HepG2 (cell line): Measurements from ENCODE around the gene CTNNBIP1. TPM values are rescaled to one million over a fixed set of nuclear protein-coding genes. Genes with fewer than 3 reads are reported as not detected.

Experiments used
- ATAC-seq: fragments of 200-7000 bp; cut with Tn5 transposase; 3 replicates; pipeline ENCODE4 v1.9.1; 2020; ENCODE audit warnings: mild to moderate bottlenecking, moderate library complexity
- BruUV-seq: library from RNA; stranded (reverse); fragments of 400-500 nt; replicated peaks from 2 replicates; lab custom pipeline; 2021; lab: Mats Ljungman, UMichigan
- CTCF ChIA-PET: fragments of 300-600 bp; formaldehyde crosslinking; extraction: SDS; loops from one replicate; lab custom pipeline; 2021; ENCODE audit warnings: low total read pairs, inconsistent platforms, low intra/inter-chr PET ratio; lab: Yijun Ruan, JAX
- POLR2A ChIA-PET: fragments of 350-600 bp; sonication (Branson Sonifier 250); formaldehyde crosslinking; loops from one replicate; lab custom pipeline; 2020; ENCODE audit warnings: antibody characterized with exemption, inconsistent platforms; lab: Yijun Ruan, JAX
- DNase-seq: peaks from one replicate; pipeline ENCODE4 v3.0.0-alpha.2; 2015; ENCODE audit warnings: low spot score
- FAIRE-seq: peaks from 3 replicates; lab custom pipeline; 2011; peaks lifted over from hg19 to GRCh38; lab: Jason Lieb, UNC
- H2AFZ ChIP-seq: one replicate; pipeline ENCODE4 v1.6.1; 2011; ENCODE audit warnings: low read length, inconsistent platforms
- H3K27ac ChIP-seq: fragments of 300-600 bp; 3 replicates; pipeline ENCODE4 v1.8.0; 2011; ENCODE audit warnings: mixed run types, mild to moderate bottlenecking, mixed read lengths, low read length, inconsistent platforms; ENCODE audit not compliant: insufficient read depth; ENCODE audit errors: extremely low read length
- H3K27me3 ChIP-seq, 2 experiments: fragments of 200-600 bp in 1 of 2; 2 replicates in 1 of 2; 3 replicates in 1 of 2; pipeline versions ENCODE4 v1.6.0 to v1.8.0; 2011; ENCODE audit warnings: low read length in 2 of 2, mild to moderate bottlenecking in 2 of 2, moderate library complexity in 2 of 2, inconsistent platforms in 1 of 2; ENCODE audit not compliant: insufficient read depth in 2 of 2, control insufficient read depth in 1 of 2
- H3K36me3 ChIP-seq, 2 experiments: fragments of 200-600 bp in 1 of 2; replicated peaks in 1 of 2; 2 replicates in 1 of 2; 3 replicates in 1 of 2; pipeline versions ENCODE4 v1.5.1 to v1.8.0; 2011; ENCODE audit warnings: low read length in 2 of 2, inconsistent platforms in 1 of 2; ENCODE audit not compliant: insufficient read depth in 2 of 2, control insufficient read depth in 1 of 2
- H3K4me1 ChIP-seq: 2 replicates; pipeline ENCODE4 v1.5.1; 2012; ENCODE audit warnings: low read length, inconsistent platforms; ENCODE audit not compliant: insufficient read depth
- H3K4me2 ChIP-seq: 2 replicates; pipeline ENCODE4 v1.6.0; 2011; ENCODE audit warnings: low read depth, low read length, inconsistent platforms
- H3K4me3 ChIP-seq, 3 experiments: fragments of 200-600 bp in 1 of 3; sonication (generic), shearing (Covaris generic) in 1 of 3; replicated peaks in 1 of 3; 2 replicates each; pipeline ENCODE4 v1.5.1; 2011 to 2016; ENCODE audit warnings: low read length in 3 of 3, inconsistent platforms in 2 of 3, low read depth in 2 of 3, mild to moderate bottlenecking in 2 of 3, control low read depth in 1 of 3, mixed read lengths in 1 of 3; ENCODE audit not compliant: insufficient read depth in 1 of 3
- H3K79me2 ChIP-seq: one replicate; pipeline ENCODE4 v1.6.1; 2011; ENCODE audit warnings: low read length, inconsistent platforms; ENCODE audit not compliant: insufficient read depth
- H3K9ac ChIP-seq: 2 replicates; pipeline ENCODE4 v1.6.0; 2011; ENCODE audit warnings: mild to moderate bottlenecking, low read depth, low read length, inconsistent platforms; ENCODE audit not compliant: insufficient read depth
- H3K9me3 ChIP-seq: 2 replicates; pipeline ENCODE4 v1.5.1; 2012; ENCODE audit warnings: mild to moderate bottlenecking, low read length
- H4K20me1 ChIP-seq: 2 replicates; pipeline ENCODE4 v1.6.0; 2011; ENCODE audit warnings: inconsistent platforms, mild to moderate bottlenecking, low read length, moderate library complexity; ENCODE audit not compliant: insufficient read depth
- CREB1 ChIP-seq, 2 experiments: fragments of 450-650 bp in 1 of 2; IDR thresholded peaks; 2 replicates each; pipeline ENCODE4 v1.6.1; 2016 to 2017; ENCODE audit warnings: control low read depth in 1 of 2, mild to moderate bottlenecking in 1 of 2, missing compliant biosample characterization in 1 of 2, missing genetic modification characterization in 1 of 2
- GATAD1 ChIP-seq: IDR thresholded peaks from 2 replicates; pipeline ENCODE4 v1.6.1; 2016; ENCODE audit warnings: missing genetic modification reagents, missing compliant biosample characterization
- MAFF ChIP-seq: IDR thresholded peaks from 2 replicates; pipeline ENCODE4 v1.6.1; 2011; ENCODE audit warnings: low read depth, low read length, improper control_type of control experiment
- MIER3 ChIP-seq: IDR thresholded peaks from 2 replicates; pipeline ENCODE4 v1.6.1; 2016; ENCODE audit warnings: missing compliant biosample characterization, borderline replicate concordance
- SMAD9 ChIP-seq: sonication (generic); formaldehyde crosslinking; IDR thresholded peaks from 2 replicates; pipeline ENCODE4 v1.5.1; 2020; ENCODE audit warnings: mild to moderate bottlenecking, missing genetic modification reagents
- ZNF230 ChIP-seq: sonication (generic); formaldehyde crosslinking; IDR thresholded peaks from 2 replicates; pipeline ENCODE4 v1.4.0; 2020; ENCODE audit warnings: mild to moderate bottlenecking, missing genetic modification reagents
- ZNF256 ChIP-seq: sonication (generic); formaldehyde crosslinking; conservative IDR thresholded peaks from 2 replicates; pipeline ENCODE4 v1.4.0; 2020; ENCODE audit warnings: missing genetic modification reagents
- ZNF282 ChIP-seq: fragments of 450-650 bp; IDR thresholded peaks from 2 replicates; pipeline ENCODE4 v1.6.1; 2018; ENCODE audit not compliant: partially characterized antibody
- ZNF34 ChIP-seq: sonication (generic); formaldehyde crosslinking; IDR thresholded peaks from 2 replicates; pipeline ENCODE4 v1.4.0; 2020; ENCODE audit warnings: mild to moderate bottlenecking, missing genetic modification reagents, borderline replicate concordance
- ZNF350 ChIP-seq: sonication (generic); formaldehyde crosslinking; IDR thresholded peaks from 2 replicates; pipeline ENCODE4 v1.4.0; 2020; ENCODE audit warnings: mild to moderate bottlenecking, low read depth, missing genetic modification reagents, borderline replicate concordance
- WGBS: methylation state at CpG from one replicate; pipeline ENCODE4 v1.1.6; 2017; ENCODE audit warnings: low lambda C conversion rate; 5-methylcytosine and 5-hydroxymethylcytosine counted together
- in situ Hi-C: cut with HindIII; loops from 2 replicates; pipeline ENCODE4 v1.10.0; 2017; ENCODE audit warnings: low pct_unique_long_range_greater_than_20kb; ENCODE audit not compliant: extremely low pct_ligation_motif_present
- intact Hi-C: fragments of 100-400 bp; cut with micrococcal nuclease; formaldehyde crosslinking; loops from one replicate; pipeline ENCODE4 v1.10.0; 2022; ENCODE audit not compliant: unreplicated experiment
- polyA plus RNA-seq, 8 experiments: library from polyadenylated mRNA; depleted of rRNA in 3 of 8; stranded (reverse) in 7 of 8; unstranded in 1 of 8; fragments of >200 nt; fragmentation: Illumina TruSeq in 4 of 8; extraction: Trizol in 4 of 8; gene quantifications; 2 replicates each; pipeline versions ENCODE4 v1.2.1 to v1.2.3, GENCODE V29; 2011 to 2016; ENCODE audit warnings: low read depth in 4 of 8, missing spikeins in 1 of 8, mixed read lengths in 1 of 8; ENCODE audit not compliant: insufficient read depth in 1 of 8
- total RNA-seq, 5 experiments: library from RNA; depleted of rRNA; stranded (reverse); fragments of >200 nt; fragmentation: Illumina TruSeq; extraction: Trizol; gene quantifications; 2 replicates each; pipeline ENCODE4 v1.2.3, GENCODE V29; 2016; ENCODE audit warnings: low read depth in 1 of 5
- TF ChIP-seq, protein P1 (sequence below): sonication (generic); formaldehyde crosslinking; IDR thresholded peaks from 2 replicates; pipeline ENCODE4 v1.5.0; 2020; ENCODE audit warnings: mild to moderate bottlenecking, missing genetic modification reagents
- TF ChIP-seq, protein P2 (sequence below): sonication (generic); formaldehyde crosslinking; IDR thresholded peaks from 2 replicates; pipeline ENCODE4 v1.9.0; 2021; ENCODE audit warnings: missing genetic modification reagents, borderline replicate concordance
- TF ChIP-seq, protein P3 (sequence below): sonication (generic); formaldehyde crosslinking; IDR thresholded peaks from 2 replicates; pipeline ENCODE4 v1.5.0; 2020; ENCODE audit warnings: missing genetic modification reagents
- TF ChIP-seq, protein P4 (sequence below): sonication (generic); formaldehyde crosslinking; IDR thresholded peaks from 2 replicates; pipeline ENCODE4 v1.4.0; 2020; ENCODE audit warnings: mild to moderate bottlenecking, missing genetic modification reagents
- TF ChIP-seq, protein P5 (sequence below): sonication (generic); formaldehyde crosslinking; IDR thresholded peaks from 2 replicates; pipeline ENCODE4 v1.5.1; 2020; ENCODE audit warnings: mild to moderate bottlenecking, moderate library complexity, missing genetic modification reagents
- TF ChIP-seq, protein P6 (sequence below): sonication (generic); IDR thresholded peaks from 2 replicates; pipeline ENCODE4 v1.6.1; 2016; ENCODE audit warnings: low read depth, borderline replicate concordance

The CTNNBIP1 gene
- total and polyA plus RNA-seq, 2 of the 13 experiments (the other 11 are each of a cell fraction or from before 2014, with no cell fraction given), result 71.7 to 83.0 TPM

DNA sequence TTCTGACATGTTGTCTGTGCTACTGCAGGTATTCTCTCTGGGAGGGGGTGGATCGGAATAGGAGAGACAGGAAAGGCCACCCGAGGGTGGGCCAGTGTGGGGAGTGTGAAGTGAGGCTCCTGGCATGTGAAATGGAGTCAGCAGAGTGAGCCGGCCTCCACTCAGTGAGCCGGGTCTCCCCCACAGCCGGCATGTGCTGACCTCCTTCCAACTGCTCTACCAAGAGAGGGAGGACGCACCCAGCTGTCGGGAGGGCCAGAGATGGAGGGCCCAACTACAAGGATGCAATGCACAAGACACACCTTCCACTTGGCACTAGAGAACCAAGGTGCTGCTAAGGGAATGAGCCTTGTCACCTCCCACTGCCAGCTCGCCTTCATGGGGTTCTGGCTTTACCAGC, 58.1 kb downstream of the CTNNBIP1 start:
- BruUV-seq, result no TSS peak
- H3K36me3 ChIP-seq, result peaks cover 11 to 40% of the 10 kb centered on the region in 2 experiments; a peak in 4 of 5 replicates
- H2AFZ ChIP-seq, result no peak overlapping the region
- no peak for ATAC-seq
- POLR2A ChIA-PET, result no interaction called here
- no peak overlapping the region for H3K4me3 ChIP-seq
- 0 out of 2 replicates have a peak, but pooled peaks cover 3% of the 10 kb centered on the region for H3K9me3 ChIP-seq
- H3K4me2 ChIP-seq, result no peak overlapping the region
- no peak overlapping the region for H3K27ac ChIP-seq
- 0 out of 2 replicates have a peak, but pooled peaks cover 3% of the 10 kb centered on the region for H4K20me1 ChIP-seq
- no peak overlapping the region for H3K9ac ChIP-seq
- CTCF ChIA-PET, result no interaction called here
- 92% methylated on average over 7 of the region's 8 CpGs for WGBS
- no peaks in the 10 kb centered on the region for H3K27me3 ChIP-seq
- no peak for FAIRE-seq
- DNase-seq, result no peak
- peaks cover 6% of the 10 kb centered on the region; the same call in 1 of the 2 replicates for H3K4me1 ChIP-seq
- TF ChIP-seq ZNF256 (CRISPR knock-in tag), result no peak
- TF ChIP-seq GATAD1 (CRISPR knock-in tag), result no peak
- TF ChIP-seq, protein P1, sequence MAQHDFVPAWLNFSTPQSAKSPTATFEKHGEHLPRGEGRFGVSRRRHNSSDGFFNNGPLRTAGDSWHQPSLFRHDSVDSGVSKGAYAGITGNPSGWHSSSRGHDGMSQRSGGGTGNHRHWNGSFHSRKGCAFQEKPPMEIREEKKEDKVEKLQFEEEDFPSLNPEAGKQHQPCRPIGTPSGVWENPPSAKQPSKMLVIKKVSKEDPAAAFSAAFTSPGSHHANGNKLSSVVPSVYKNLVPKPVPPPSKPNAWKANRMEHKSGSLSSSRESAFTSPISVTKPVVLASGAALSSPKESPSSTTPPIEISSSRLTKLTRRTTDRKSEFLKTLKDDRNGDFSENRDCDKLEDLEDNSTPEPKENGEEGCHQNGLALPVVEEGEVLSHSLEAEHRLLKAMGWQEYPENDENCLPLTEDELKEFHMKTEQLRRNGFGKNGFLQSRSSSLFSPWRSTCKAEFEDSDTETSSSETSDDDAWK (CRISPR knock-in tag), result no peak
- TF ChIP-seq ZNF350 (CRISPR knock-in tag), result no peak
- no peak for TF ChIP-seq ZNF230 (CRISPR knock-in tag)
- no peak for TF ChIP-seq CREB1 (IDR thresholded peaks at IDR 0.05)
- TF ChIP-seq CREB1 (CRISPR knock-in tag; IDR thresholded peaks at IDR 0.05), result no peak
- TF ChIP-seq, protein P2, sequence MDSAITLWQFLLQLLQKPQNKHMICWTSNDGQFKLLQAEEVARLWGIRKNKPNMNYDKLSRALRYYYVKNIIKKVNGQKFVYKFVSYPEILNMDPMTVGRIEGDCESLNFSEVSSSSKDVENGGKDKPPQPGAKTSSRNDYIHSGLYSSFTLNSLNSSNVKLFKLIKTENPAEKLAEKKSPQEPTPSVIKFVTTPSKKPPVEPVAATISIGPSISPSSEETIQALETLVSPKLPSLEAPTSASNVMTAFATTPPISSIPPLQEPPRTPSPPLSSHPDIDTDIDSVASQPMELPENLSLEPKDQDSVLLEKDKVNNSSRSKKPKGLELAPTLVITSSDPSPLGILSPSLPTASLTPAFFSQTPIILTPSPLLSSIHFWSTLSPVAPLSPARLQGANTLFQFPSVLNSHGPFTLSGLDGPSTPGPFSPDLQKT (CRISPR knock-in tag), result no peak
- no peak for TF ChIP-seq MAFF
- no peak for TF ChIP-seq SMAD9
- TF ChIP-seq, protein P3, sequence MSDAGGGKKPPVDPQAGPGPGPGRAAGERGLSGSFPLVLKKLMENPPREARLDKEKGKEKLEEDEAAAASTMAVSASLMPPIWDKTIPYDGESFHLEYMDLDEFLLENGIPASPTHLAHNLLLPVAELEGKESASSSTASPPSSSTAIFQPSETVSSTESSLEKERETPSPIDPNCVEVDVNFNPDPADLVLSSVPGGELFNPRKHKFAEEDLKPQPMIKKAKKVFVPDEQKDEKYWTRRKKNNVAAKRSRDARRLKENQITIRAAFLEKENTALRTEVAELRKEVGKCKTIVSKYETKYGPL (CRISPR knock-in tag), result no peak
- TF ChIP-seq, protein P4, sequence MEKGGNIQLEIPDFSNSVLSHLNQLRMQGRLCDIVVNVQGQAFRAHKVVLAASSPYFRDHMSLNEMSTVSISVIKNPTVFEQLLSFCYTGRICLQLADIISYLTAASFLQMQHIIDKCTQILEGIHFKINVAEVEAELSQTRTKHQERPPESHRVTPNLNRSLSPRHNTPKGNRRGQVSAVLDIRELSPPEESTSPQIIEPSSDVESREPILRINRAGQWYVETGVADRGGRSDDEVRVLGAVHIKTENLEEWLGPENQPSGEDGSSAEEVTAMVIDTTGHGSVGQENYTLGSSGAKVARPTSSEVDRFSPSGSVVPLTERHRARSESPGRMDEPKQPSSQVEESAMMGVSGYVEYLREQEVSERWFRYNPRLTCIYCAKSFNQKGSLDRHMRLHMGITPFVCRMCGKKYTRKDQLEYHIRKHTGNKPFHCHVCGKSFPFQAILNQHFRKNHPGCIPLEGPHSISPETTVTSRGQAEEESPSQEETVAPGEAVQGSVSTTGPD, result no peak
- no peak for TF ChIP-seq ZNF282
- TF ChIP-seq, protein P5, sequence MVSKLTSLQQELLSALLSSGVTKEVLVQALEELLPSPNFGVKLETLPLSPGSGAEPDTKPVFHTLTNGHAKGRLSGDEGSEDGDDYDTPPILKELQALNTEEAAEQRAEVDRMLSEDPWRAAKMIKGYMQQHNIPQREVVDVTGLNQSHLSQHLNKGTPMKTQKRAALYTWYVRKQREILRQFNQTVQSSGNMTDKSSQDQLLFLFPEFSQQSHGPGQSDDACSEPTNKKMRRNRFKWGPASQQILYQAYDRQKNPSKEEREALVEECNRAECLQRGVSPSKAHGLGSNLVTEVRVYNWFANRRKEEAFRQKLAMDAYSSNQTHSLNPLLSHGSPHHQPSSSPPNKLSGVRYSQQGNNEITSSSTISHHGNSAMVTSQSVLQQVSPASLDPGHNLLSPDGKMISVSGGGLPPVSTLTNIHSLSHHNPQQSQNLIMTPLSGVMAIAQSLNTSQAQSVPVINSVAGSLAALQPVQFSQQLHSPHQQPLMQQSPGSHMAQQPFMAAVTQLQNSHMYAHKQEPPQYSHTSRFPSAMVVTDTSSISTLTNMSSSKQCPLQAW (CRISPR knock-in tag), result no peak
- no peak for TF ChIP-seq MIER3 (CRISPR knock-in tag)
- TF ChIP-seq ZNF34 (CRISPR knock-in tag), result no peak
- TF ChIP-seq, protein P6, sequence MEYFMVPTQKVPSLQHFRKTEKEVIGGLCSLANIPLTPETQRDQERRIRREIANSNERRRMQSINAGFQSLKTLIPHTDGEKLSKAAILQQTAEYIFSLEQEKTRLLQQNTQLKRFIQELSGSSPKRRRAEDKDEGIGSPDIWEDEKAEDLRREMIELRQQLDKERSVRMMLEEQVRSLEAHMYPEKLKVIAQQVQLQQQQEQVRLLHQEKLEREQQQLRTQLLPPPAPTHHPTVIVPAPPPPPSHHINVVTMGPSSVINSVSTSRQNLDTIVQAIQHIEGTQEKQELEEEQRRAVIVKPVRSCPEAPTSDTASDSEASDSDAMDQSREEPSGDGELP, result no peak
- TF ChIP-seq, all 625 proteins: peak for 0
- no peaks in the 10 kb centered on the region for H3K79me2 ChIP-seq
- intact Hi-C loops (no loop called here), in situ Hi-C loops (no loop called here)
